ENCODE results near the gene ZBTB7C.

- TF ChIP-seq TAF1 (IDR thresholded peaks at IDR 0.05; ENCODE audit: low read depth, low read length) (no peak), POLR2A (IDR thresholded peaks at IDR 0.05; ENCODE audit: low read depth, low read length) (no peak)
Measured at GRCh38 chr18:48022021-48022420, 387.2 kb downstream of the ZBTB7C start.

All from GM12891 (cell line).